Gastrocnemius medialis (tissue), 4 donors: ENCODE measurements around the gene TBXA2R.

Experiments
- CTCF ChIP-seq, 5 experiments: fragments of 450-650 bp in 3 of 5; fragments of 200-600 bp in 2 of 5; sonication (generic) in 2 of 5; IDR thresholded peaks in 4 of 5; conservative IDR thresholded peaks in 1 of 5; 1 replicate in 4 of 5; 2 replicates in 1 of 5; pipeline ENCODE4 v1.5.1; 2016 to 2019; ENCODE audit warnings: antibody characterized with exemption in 5 of 5, mild to moderate bottlenecking in 3 of 5, moderate library complexity in 3 of 5
- POLR2A ChIP-seq, 2 donors: fragments of 450-650 bp; IDR thresholded peaks; one replicate each; pipeline ENCODE4 v1.6.1; 2017; ENCODE audit warnings: antibody characterized with exemption in 2 of 2, mild to moderate bottlenecking in 2 of 2, moderate library complexity in 2 of 2

GRCh38 chr19:3547301-3547731 is 59.4 kb downstream of the TBXA2R start:
- TF ChIP-seq CTCF (IDR thresholded peaks at IDR 0.05 in 4 of 5, conservative IDR thresholded peaks at IDR 0.05 in 1 of 5) (peak in 4 of 5 experiments; percentile 14 to 47 (median 46)), POLR2A (IDR thresholded peaks at IDR 0.05) (no peak)
